AG08396 (cell line): ENCODE measurements around the gene KIFC1.
A peak's percentile ranks its signal among the peaks of the same experiment; 100 is the strongest.

Experiments used
- DNase-seq: peaks from one replicate; pipeline ENCODE4 v3.0.0; 2012; ENCODE audit warnings: low spot score, mixed read lengths

The KIFC1 gene

GRCh38 chr6:33426590-33427511, 35.2 kb downstream of the KIFC1 start:
- peak; percentile 40 for DNase-seq

- DNase-seq = peak; percentile 80
These were observed 36.1 kb downstream of the KIFC1 start for GRCh38 chr6:33427585-33428223.

- peak; percentile 65 for DNase-seq
These were observed 36.8 kb downstream of the KIFC1 start for GRCh38 chr6:33428224-33428965.

GRCh38 chr6:33428966-33429749, 37.5 kb downstream of the KIFC1 start:
- no peak for DNase-seq

GRCh38 chr6:33429750-33430052, 38.1 kb downstream of the KIFC1 start:
- no peak for DNase-seq

GRCh38 chr6:33430334-33430733, 38.7 kb downstream of the KIFC1 start:
- no peak for DNase-seq

- DNase-seq = peak; percentile 93
These were observed 39.6 kb downstream of the KIFC1 start for GRCh38 chr6:33430991-33431879.

- DNase-seq = no peak
These were observed 40.4 kb downstream of the KIFC1 start for GRCh38 chr6:33431880-33432541.

- no peak for DNase-seq
These were observed 40.9 kb downstream of the KIFC1 start for GRCh38 chr6:33432546-33432945.

- DNase-seq = no peak
These were observed 41.4 kb downstream of the KIFC1 start for GRCh38 chr6:33433001-33433543.

- DNase-seq = peak; percentile 59
These were observed 42.0 kb downstream of the KIFC1 start for GRCh38 chr6:33433544-33434191.

- DNase-seq = no peak
These were observed 43.3 kb downstream of the KIFC1 start for GRCh38 chr6:33434961-33435360.

- no peak for DNase-seq
These were observed 46.0 kb downstream of the KIFC1 start for GRCh38 chr6:33437666-33438065.

- DNase-seq = no peak
These were observed 47.5 kb downstream of the KIFC1 start for GRCh38 chr6:33438978-33439594.

GRCh38 chr6:33439956-33440648, 48.5 kb downstream of the KIFC1 start:
- DNase-seq = no peak

- no peak for DNase-seq
These were observed 49.2 kb downstream of the KIFC1 start for GRCh38 chr6:33440649-33441309.

GRCh38 chr6:33441457-33441856, 49.8 kb downstream of the KIFC1 start:
- DNase-seq = no peak

GRCh38 chr6:33442283-33442682, 50.7 kb downstream of the KIFC1 start:
- DNase-seq = no peak
